Measurements from ENCODE around the gene ATP6V0C.
"Not testable (repeated sequence)": the region's sequence is repeated elsewhere in the genome, so short reads cannot be mapped to it uniquely, and the experiment has no call there.

Gene ATP6V0C

DNA sequence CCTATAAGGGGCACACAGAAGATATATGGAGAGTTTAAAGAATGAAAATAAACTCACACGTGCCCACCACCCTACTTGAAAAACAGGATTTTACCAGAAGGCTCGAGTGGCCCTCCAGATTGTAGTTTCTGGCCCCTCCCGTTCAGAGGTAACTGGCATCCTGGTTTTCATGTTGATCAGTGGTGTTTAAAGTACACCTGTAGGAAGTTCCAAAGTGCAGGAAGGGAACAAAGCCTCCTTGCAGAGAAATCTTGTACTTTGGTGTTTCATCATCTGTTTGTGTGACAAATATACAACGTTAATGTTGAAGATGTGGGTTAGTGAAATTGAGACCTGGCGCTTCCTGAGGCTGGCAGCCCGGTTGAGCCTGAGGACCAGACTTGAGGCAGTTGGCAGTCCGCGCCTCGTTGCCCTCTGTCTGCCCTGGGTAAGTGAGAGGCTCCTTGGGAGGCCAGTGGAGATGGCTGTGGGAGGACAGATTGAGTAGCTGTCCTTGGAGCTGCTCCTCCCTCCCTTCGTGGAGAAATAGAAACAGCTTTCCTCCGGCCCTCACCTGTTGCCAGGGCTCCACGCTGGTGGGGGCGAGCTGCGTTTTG is 36.6 kb downstream of the ATP6V0C start:
- not testable (repeated sequence) for DNase-seq (ENCODE audit: low read depth)

DNA sequence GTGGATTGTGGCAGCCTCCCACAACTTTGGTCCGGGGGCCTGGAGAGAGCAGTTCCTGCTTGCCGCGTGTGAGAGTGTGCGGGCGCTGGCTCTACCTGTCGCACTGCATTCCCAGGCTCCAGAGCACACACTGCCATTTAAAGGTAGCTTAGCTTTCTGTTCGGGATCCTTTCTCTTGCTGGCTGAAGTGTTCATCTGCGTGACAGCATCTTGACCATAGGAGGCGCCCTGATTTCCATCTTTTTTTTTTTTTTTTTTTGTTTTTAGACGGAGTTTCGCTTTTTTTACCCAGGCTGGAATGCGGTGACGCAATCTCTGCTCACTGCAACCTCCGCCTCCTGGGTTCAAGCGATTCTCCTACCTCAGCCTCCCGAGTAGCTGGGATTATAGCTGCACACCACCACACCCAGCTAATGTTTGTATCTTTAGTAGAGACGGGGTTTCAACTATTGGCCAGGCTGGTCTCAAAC is 37.7 kb downstream of the ATP6V0C start:
- not testable (repeated sequence) for DNase-seq (ENCODE audit: low read depth)

DNA sequence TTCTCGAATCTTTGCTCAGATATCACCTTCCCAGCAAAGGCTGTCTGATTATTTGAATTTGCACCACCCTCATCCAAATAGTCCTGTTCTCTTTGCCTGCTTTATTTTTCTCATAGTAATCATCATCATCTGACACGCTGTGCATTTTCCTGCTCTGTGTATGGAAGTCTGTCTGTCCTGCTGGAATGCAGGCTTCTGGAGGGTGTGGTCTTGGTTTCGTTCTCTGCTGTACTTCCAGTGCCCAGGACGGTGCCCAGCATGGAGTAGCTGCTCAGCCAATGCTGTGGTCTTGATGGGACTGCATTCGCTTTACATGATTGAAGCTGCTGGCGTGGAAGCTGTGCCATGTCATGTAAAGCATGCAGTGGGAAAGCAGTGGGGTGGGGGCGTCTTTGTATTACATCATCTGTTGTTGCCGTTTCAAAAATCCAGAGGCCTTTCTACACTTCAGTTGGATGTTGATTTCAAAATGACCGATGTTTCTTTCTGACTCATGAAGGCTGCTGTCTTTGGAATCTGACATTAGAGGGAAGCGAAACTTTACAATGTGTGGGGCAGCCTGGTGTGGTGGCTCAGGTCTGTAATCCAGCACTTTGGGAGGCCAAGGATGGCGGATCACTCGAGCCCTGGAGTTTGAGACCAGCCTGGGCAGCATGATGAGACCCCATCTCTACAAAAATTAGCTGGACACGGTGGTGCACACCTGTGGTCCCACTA is 41.1 kb downstream of the ATP6V0C start:
- DNase-seq (ENCODE audit: low read depth): not testable (repeated sequence)

DNA sequence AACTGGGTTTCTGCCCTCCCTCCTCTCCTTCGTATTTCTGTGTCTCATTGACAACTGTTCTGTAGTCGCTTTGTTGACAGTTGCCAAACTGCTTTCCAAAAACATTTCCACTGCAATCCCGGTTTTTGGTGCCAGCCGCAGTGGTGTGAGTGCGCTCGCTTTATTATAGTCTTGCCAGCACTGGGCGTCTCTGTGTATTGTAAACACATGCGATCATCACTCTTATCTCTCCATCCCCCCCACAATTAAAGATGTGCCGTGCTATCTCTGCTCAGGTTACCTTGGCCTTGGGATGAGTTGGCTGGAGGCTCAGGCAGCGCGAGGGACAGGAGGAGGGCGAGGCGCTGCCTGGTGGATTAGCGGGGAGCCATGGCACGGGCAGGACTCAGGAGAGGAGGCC is 43.4 kb downstream of the ATP6V0C start:
- DNase-seq (ENCODE audit: low read depth): not testable (repeated sequence)

DNA sequence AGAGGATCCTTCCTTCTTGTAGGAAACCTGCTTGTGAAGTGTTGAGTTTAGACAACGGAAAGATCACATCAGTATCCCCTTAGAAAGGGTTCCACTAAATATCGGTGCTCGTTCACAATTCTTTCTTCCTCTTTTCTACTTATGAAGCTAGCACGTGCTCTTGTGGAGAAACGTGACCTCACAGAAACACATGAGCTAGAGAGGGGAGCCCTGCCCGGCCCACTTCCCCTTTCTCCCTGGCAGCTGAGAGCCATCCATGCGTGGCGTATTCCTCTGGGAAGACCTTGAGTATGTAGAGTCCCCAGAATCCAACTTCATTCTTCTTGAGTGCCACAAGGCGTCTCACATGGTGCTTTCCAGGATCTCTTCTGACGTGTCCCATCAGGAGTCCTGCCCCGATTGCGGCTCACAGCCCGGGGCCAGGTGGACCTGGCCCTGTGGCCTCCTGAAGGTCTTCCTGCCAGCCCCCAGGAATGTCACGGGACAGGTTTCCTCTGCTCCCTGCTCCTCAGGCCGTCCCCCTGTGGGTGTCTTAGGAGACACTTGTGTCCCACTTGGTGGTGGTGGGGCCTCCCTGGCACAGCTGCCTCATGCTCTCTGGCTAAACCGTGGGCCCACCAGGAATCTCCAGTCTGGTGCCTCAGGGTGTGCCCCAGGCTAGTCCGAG is 46.5 kb downstream of the ATP6V0C start:
- DNase-seq (ENCODE audit: low read depth): not testable (repeated sequence)

DNA sequence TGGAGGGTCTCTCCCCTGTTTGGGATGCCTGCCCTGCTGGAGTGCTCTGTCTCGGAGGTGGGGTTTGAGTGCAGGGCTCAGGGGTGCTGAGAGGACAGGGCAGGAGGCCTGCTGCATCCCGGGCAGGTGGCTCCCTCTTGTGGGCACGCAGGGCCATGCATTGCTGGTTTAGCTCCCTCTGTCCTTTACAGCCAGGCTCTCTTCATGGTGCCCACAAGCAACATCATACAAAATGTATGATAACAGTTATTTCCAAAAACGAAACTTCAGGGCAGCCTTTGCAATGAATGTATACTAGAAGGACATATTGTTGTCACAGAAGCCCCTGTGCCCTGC is 47.0 kb downstream of the ATP6V0C start:
- DNase-seq (ENCODE audit: low read depth): peak; percentile 46

DNA sequence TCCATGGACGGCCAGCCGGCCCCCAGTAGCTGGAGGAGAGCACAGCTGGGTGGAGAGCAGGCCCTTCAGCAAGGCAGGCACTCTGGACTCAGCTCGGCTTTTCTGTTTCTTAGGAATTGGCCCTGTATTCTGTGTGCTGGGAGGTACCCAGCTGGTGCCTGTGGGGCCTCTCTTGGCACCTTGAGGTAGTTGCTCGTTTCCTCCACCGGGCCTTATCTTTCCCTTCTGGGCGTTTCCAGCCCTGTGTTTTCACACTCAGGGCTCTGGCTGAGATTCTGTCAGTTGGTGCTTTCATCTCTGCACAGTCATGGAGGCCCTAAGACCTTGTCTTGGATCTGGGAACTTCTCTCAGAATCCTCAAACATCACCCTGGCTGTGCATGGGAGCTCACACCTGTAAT is 53.8 kb downstream of the ATP6V0C start:
- DNase-seq (ENCODE audit: low read depth): not testable (repeated sequence)

DNA sequence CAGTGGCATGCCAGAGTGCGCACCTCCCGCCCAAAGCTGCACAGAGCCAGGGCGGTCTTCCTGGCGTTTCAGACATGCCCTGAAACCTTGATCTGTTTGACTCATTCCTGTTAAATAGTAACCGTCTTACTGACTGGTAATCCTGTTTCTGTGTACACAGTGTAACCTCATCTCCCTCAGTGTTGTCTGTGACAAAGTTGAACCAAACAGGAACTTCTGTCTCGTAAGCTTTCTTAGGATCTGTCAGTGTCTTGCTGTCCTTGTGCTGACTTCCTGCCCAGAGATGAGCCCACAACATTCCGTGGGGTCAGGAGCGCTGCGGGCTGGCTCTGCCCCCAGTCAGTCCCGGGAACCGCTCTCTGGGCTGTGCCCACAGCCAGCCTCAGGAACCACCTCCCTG is 54.8 kb downstream of the ATP6V0C start:
- not testable (repeated sequence) for DNase-seq (ENCODE audit: low read depth)

Measured in T follicular helper cell (primary cell).